HepG2 (cell line): ENCODE results near the gene COA1. TPM values are rescaled to one million over a fixed set of nuclear protein-coding genes. Genes with fewer than 3 reads are reported as not detected.
"Not testable (repeated sequence)": the region's sequence is repeated elsewhere in the genome, so short reads cannot be mapped to it uniquely, and the experiment has no call there.

Experiments used
- BCL6 ChIP-seq: IDR thresholded peaks from 2 replicates; pipeline ENCODE4 v1.6.1; 2016; ENCODE audit warnings: missing genetic modification reagents, missing compliant biosample characterization
- NCOA2 ChIP-seq: sonication (generic); formaldehyde crosslinking; IDR thresholded peaks from 2 replicates; pipeline ENCODE4 v1.8.0; 2022; ENCODE audit warnings: inconsistent platforms
- PAXIP1 ChIP-seq: sonication (generic); formaldehyde crosslinking; conservative IDR thresholded peaks from 2 replicates; pipeline ENCODE4 v1.4.0; 2020; ENCODE audit warnings: mild to moderate bottlenecking, missing genetic modification reagents, moderate library complexity
- RFXAP ChIP-seq: sonication (generic); formaldehyde crosslinking; IDR thresholded peaks from 2 replicates; pipeline ENCODE4 v1.4.0; 2020; ENCODE audit warnings: missing genetic modification reagents, borderline replicate concordance
- SOX13 ChIP-seq, 3 experiments: fragments of 450-650 bp in 1 of 3; sonication (generic) in 1 of 3; formaldehyde crosslinking in 1 of 3; IDR thresholded peaks in 2 of 3; conservative IDR thresholded peaks in 1 of 3; 2 replicates each; pipeline versions ENCODE4 v1.5.0 to v1.6.1; 2016 to 2020; ENCODE audit warnings: antibody characterized with exemption in 1 of 3, mild to moderate bottlenecking in 1 of 3, missing compliant biosample characterization in 1 of 3, missing genetic modification reagents in 1 of 3, moderate library complexity in 1 of 3
- polyA plus RNA-seq, 8 experiments: library from polyadenylated mRNA; depleted of rRNA in 3 of 8; stranded (reverse) in 7 of 8; unstranded in 1 of 8; fragments of >200 nt; fragmentation: Illumina TruSeq in 4 of 8; extraction: Trizol in 4 of 8; gene quantifications; 2 replicates each; pipeline versions ENCODE4 v1.2.1 to v1.2.3, GENCODE V29; 2011 to 2016; ENCODE audit warnings: low read depth in 4 of 8, missing spikeins in 1 of 8, mixed read lengths in 1 of 8; ENCODE audit not compliant: insufficient read depth in 1 of 8
- total RNA-seq, 5 experiments: library from RNA; depleted of rRNA; stranded (reverse); fragments of >200 nt; fragmentation: Illumina TruSeq; extraction: Trizol; gene quantifications; 2 replicates each; pipeline ENCODE4 v1.2.3, GENCODE V29; 2016; ENCODE audit warnings: low read depth in 1 of 5
- TF ChIP-seq, protein P1 (sequence below): sonication (generic); formaldehyde crosslinking; IDR thresholded peaks from 2 replicates; pipeline ENCODE4 v1.8.0; 2023; ENCODE audit warnings: mild to moderate bottlenecking, missing genetic modification reagents
- TF ChIP-seq, protein P2 (sequence below): sonication (generic); formaldehyde crosslinking; IDR thresholded peaks from 2 replicates; pipeline ENCODE4 v1.4.0; 2020; ENCODE audit warnings: missing genetic modification reagents
- TF ChIP-seq, protein P3 (sequence below): sonication (generic); formaldehyde crosslinking; IDR thresholded peaks from 2 replicates; pipeline ENCODE4 v1.9.0; 2022; ENCODE audit warnings: missing genetic modification reagents, mild to moderate bottlenecking, borderline replicate concordance
- TF ChIP-seq, protein P4 (sequence below): sonication (generic); formaldehyde crosslinking; IDR thresholded peaks from 2 replicates; pipeline ENCODE4 v1.4.0; 2020; ENCODE audit warnings: missing genetic modification reagents
- TF ChIP-seq, protein P5 (sequence below): sonication (generic); formaldehyde crosslinking; IDR thresholded peaks from 2 replicates; pipeline ENCODE4 v1.5.0; 2020; ENCODE audit warnings: mild to moderate bottlenecking, missing genetic modification reagents, moderate library complexity

COA1 gene
- total and polyA plus RNA-seq, 2 of the 13 experiments (the other 11 are each of a cell fraction or from before 2014, with no cell fraction given) = 33.2 to 65.7 TPM

DNA sequence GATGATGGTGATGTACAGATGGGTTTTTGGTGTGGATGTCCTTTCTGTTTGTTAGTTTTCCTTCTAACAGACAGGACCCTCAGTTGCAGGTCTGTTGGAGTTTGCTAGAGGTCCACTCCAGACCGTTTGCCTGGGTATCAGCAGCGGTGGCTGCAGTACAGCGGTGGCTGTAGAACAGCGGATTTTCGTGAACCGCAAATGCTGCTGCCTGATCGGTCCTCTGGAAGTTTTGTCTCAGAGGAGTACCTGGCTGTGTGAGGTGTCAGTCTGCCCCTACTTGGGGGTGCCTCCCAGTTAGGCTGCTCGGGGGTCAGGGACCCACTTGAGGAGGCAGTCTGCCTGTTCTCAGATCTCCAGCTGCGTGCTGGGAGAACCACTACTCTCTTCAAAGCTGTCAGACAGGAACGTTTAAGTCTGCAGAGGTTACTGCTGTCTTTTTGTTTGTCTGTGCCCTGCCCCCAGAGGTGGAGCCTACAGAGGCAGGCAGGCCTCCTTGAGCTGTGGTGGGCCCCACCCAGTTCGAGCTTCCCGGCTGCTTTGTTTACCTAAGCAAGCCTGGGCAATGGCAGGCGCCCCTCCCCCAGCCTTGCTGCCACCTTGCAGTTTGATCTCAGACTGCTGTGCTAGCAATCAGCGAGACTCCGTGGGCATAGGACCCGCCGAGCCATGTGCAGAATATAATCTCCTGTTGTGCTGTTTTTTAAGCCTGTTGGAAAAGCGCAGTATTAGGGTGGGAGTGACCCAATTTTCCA, 49.1 kb upstream of the COA1 start (continued):
- TF ChIP-seq, protein P1, sequence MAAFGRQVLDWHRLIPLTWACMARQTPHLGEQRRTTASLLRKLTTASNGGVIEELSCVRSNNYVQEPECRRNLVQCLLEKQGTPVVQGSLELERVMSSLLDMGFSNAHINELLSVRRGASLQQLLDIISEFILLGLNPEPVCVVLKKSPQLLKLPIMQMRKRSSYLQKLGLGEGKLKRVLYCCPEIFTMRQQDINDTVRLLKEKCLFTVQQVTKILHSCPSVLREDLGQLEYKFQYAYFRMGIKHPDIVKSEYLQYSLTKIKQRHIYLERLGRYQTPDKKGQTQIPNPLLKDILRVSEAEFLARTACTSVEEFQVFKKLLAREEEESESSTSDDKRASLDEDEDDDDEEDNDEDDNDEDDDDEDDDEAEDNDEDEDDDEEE = 0 out of 2 replicates have a peak, but pooled peaks have one; percentile 74
- TF ChIP-seq, protein P2, sequence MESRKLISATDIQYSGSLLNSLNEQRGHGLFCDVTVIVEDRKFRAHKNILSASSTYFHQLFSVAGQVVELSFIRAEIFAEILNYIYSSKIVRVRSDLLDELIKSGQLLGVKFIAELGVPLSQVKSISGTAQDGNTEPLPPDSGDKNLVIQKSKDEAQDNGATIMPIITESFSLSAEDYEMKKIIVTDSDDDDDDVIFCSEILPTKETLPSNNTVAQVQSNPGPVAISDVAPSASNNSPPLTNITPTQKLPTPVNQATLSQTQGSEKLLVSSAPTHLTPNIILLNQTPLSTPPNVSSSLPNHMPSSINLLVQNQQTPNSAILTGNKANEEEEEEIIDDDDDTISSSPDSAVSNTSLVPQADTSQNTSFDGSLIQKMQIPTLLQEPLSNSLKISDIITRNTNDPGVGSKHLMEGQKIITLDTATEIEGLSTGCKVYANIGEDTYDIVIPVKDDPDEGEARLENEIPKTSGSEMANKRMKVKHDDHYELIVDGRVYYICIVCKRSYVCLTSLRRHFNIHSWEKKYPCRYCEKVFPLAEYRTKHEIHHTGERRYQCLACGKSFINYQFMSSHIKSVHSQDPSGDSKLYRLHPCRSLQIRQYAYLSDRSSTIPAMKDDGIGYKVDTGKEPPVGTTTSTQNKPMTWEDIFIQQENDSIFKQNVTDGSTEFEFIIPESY (CRISPR knock-in tag) = peak; percentile 60; the same call in 1 of the 2 replicates
- not testable (repeated sequence) for TF ChIP-seq SOX13 (IDR thresholded peaks at IDR 0.05)
- TF ChIP-seq SOX13 (CRISPR knock-in tag; conservative IDR thresholded peaks at IDR 0.05 in 1 of 2, IDR thresholded peaks at IDR 0.05 in 1 of 2) (peak in 1 of 2 experiments; percentile 50; a peak in 1 of 4 replicates), RFXAP (0 out of 2 replicates have a peak, but pooled peaks have one; percentile 21), BCL6 (CRISPR knock-in tag) (0 out of 2 replicates have a peak, but pooled peaks have one; percentile 28), NCOA2 (0 out of 2 replicates have a peak, but pooled peaks have one; percentile 25), PAXIP1 (peak; percentile 43; the same call in 1 of the 2 replicates)
- TF ChIP-seq, protein P3, sequence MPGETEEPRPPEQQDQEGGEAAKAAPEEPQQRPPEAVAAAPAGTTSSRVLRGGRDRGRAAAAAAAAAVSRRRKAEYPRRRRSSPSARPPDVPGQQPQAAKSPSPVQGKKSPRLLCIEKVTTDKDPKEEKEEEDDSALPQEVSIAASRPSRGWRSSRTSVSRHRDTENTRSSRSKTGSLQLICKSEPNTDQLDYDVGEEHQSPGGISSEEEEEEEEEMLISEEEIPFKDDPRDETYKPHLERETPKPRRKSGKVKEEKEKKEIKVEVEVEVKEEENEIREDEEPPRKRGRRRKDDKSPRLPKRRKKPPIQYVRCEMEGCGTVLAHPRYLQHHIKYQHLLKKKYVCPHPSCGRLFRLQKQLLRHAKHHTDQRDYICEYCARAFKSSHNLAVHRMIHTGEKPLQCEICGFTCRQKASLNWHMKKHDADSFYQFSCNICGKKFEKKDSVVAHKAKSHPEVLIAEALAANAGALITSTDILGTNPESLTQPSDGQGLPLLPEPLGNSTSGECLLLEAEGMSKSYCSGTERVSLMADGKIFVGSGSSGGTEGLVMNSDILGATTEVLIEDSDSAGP (CRISPR knock-in tag) = peak; percentile 41; the same call in 1 of the 2 replicates
- TF ChIP-seq, protein P4, sequence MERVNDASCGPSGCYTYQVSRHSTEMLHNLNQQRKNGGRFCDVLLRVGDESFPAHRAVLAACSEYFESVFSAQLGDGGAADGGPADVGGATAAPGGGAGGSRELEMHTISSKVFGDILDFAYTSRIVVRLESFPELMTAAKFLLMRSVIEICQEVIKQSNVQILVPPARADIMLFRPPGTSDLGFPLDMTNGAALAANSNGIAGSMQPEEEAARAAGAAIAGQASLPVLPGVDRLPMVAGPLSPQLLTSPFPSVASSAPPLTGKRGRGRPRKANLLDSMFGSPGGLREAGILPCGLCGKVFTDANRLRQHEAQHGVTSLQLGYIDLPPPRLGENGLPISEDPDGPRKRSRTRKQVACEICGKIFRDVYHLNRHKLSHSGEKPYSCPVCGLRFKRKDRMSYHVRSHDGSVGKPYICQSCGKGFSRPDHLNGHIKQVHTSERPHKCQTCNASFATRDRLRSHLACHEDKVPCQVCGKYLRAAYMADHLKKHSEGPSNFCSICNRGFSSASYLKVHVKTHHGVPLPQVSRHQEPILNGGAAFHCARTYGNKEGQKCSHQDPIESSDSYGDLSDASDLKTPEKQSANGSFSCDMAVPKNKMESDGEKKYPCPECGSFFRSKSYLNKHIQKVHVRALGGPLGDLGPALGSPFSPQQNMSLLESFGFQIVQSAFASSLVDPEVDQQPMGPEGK = peak; percentile 65; the same call in 1 of the 2 replicates
- TF ChIP-seq, protein P5, sequence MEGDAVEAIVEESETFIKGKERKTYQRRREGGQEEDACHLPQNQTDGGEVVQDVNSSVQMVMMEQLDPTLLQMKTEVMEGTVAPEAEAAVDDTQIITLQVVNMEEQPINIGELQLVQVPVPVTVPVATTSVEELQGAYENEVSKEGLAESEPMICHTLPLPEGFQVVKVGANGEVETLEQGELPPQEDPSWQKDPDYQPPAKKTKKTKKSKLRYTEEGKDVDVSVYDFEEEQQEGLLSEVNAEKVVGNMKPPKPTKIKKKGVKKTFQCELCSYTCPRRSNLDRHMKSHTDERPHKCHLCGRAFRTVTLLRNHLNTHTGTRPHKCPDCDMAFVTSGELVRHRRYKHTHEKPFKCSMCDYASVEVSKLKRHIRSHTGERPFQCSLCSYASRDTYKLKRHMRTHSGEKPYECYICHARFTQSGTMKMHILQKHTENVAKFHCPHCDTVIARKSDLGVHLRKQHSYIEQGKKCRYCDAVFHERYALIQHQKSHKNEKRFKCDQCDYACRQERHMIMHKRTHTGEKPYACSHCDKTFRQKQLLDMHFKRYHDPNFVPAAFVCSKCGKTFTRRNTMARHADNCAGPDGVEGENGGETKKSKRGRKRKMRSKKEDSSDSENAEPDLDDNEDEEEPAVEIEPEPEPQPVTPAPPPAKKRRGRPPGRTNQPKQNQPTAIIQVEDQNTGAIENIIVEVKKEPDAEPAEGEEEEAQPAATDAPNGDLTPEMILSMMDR = 0 out of 2 replicates have a peak, but pooled peaks have one; percentile 3
